IPS DF 4.7 (cell line): Measurements from ENCODE around the gene GLOD5.

Experiments
- DNase-seq: peaks from one replicate; pipeline ENCODE4 v3.0.0-alpha.2; 2013; ENCODE audit warnings: low spot score; ENCODE audit errors: extremely low read depth

Gene GLOD5

GRCh38 chrX:48761674-48762471 is at the start of gene GLOD5:
Gene GLOD5, plus strand, starts transcription at chrX:48761747. Its CDS starts 44 bp downstream, at chrX:48761791.
- peak; percentile 38 for DNase-seq

GRCh38 chrX:48711929-48712505 is 49.5 kb upstream of the GLOD5 start:
- DNase-seq = no peak

- no peak for DNase-seq
These were observed 47.7 kb upstream of the GLOD5 start for GRCh38 chrX:48713847-48714246.

GRCh38 chrX:48714573-48714972 is 47.0 kb upstream of the GLOD5 start:
- no peak for DNase-seq

GRCh38 chrX:48715072-48715471 is 46.5 kb upstream of the GLOD5 start:
- DNase-seq = no peak

GRCh38 chrX:48715876-48716502 is 45.6 kb upstream of the GLOD5 start:
- DNase-seq = no peak

GRCh38 chrX:48719958-48720357 is 41.6 kb upstream of the GLOD5 start:
- DNase-seq = no peak

GRCh38 chrX:48720577-48721250 is 40.8 kb upstream of the GLOD5 start:
- DNase-seq = no peak

GRCh38 chrX:48721916-48722315 is 39.6 kb upstream of the GLOD5 start:
- no peak for DNase-seq

GRCh38 chrX:48726596-48726995 is 35.0 kb upstream of the GLOD5 start:
- no peak for DNase-seq

- DNase-seq = no peak
These were observed 32.9 kb upstream of the GLOD5 start for GRCh38 chrX:48728653-48729052.

GRCh38 chrX:48736303-48736702 is 25.2 kb upstream of the GLOD5 start:
- no peak for DNase-seq

GRCh38 chrX:48736878-48737212 is 24.7 kb upstream of the GLOD5 start:
- DNase-seq = no peak

- DNase-seq = peak; percentile 84
These were observed 24.2 kb upstream of the GLOD5 start for GRCh38 chrX:48737213-48737938.

GRCh38 chrX:48737940-48738339 is 23.6 kb upstream of the GLOD5 start:
- no peak for DNase-seq

- no peak for DNase-seq
These were observed 19.7 kb upstream of the GLOD5 start for GRCh38 chrX:48741834-48742233.

- DNase-seq = no peak
These were observed 16.3 kb upstream of the GLOD5 start for GRCh38 chrX:48745222-48745621.

- no peak for DNase-seq
These were observed 14.0 kb upstream of the GLOD5 start for GRCh38 chrX:48747415-48748016.

GRCh38 chrX:48749182-48749581 is 12.4 kb upstream of the GLOD5 start:
- no peak for DNase-seq

- DNase-seq = no peak
These were observed 10.2 kb upstream of the GLOD5 start for GRCh38 chrX:48751343-48751742.

- DNase-seq = no peak
These were observed 9.0 kb upstream of the GLOD5 start for GRCh38 chrX:48752498-48752897.
